Measurements from ENCODE around the gene SBF2. TPM values are rescaled to one million over a fixed set of nuclear protein-coding genes. Genes with fewer than 3 reads are reported as not detected.
A peak's percentile ranks its signal among the peaks of the same experiment; 100 is the strongest.

The SBF2 gene
- total and polyA plus RNA-seq, 2 donors (not counting 3 experiments of a cell fraction or from before 2014, with no cell fraction given): 15.4 to 42.4 TPM

DNA sequence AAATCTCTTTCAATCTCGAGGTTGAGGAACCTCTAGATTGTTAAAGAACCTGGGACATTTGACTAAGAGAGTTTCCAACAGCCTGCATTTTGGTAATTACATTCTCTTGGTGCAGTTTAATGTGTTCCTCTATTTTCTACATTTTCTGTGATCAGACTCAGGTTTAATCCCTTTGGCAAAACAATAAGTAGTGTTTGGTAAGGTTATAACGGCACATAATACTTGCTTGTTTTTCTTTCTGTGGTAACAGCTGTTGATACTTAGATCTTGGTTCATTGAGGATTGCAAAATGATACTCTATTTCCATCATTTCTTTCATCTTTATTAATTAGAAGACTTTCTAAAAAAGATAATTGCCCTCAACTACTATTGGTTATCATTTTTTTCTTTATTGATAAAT, 271.3 kb downstream of the SBF2 start:
- no TSS peak for BruUV-seq (replicated peaks)
- no peaks in the 10 kb centered on the region for H3K36me3 ChIP-seq (ENCODE audit: control insufficient read depth in 2 of 2, extremely low read depth in 1 of 2, insufficient read depth in 2 of 2, low read length in 2 of 2)
- no peak for TF ChIP-seq GATA2 (IDR thresholded peaks at IDR 0.05; ENCODE audit: insufficient read depth, insufficient read length, low read depth, low read length)
- TF ChIP-seq MYC (IDR thresholded peaks at IDR 0.05; ENCODE audit: low read depth, low read length): no peak
- TF ChIP-seq POLR2A (IDR thresholded peaks at IDR 0.05; ENCODE audit: low read depth, low read length): no peak
- TF ChIP-seq FOS (IDR thresholded peaks at IDR 0.05; ENCODE audit: borderline replicate concordance, insufficient read depth, low read length): no peak
- no peak for TF ChIP-seq MAX (IDR thresholded peaks at IDR 0.05; ENCODE audit: insufficient read depth, insufficient read length)
- no peak for TF ChIP-seq JUN (IDR thresholded peaks at IDR 0.05; ENCODE audit: borderline replicate concordance, insufficient read depth, insufficient read length, low read depth)
- TF ChIP-seq EZH2 (IDR thresholded peaks at IDR 0.05; ENCODE audit: borderline replicate concordance, low read depth, low read length, severe bottlenecking): no peak
- no peak for TF ChIP-seq POLR2AphosphoS5 (IDR thresholded peaks at IDR 0.05; ENCODE audit: insufficient read depth, low read depth, low read length)
- TF ChIP-seq CTCF (IDR thresholded peaks at IDR 0.05; ENCODE audit: extremely low read depth in 1 of 2, insufficient read depth in 1 of 2, low read depth in 1 of 2, low read length in 2 of 2): no peak
- CTCF ChIA-PET: no interaction called here
- POLR2A ChIA-PET: no interaction called here
- no peaks in the 10 kb centered on the region for H3K79me2 ChIP-seq (ENCODE audit: control insufficient read depth, insufficient read depth, low read length)
- intact Hi-C loops (cut with micrococcal nuclease): no loop called here
- H2AFZ ChIP-seq (ENCODE audit: low read depth, low read length): no peak overlapping the region
- H3K9me1 ChIP-seq (replicated peaks; ENCODE audit: control insufficient read depth, extremely low read depth, insufficient read depth, low read length): no peaks in the 10 kb centered on the region
- H3K4me3 ChIP-seq (replicated peaks in 1 of 3; ENCODE audit: insufficient read depth in 1 of 3, low read depth in 1 of 3, low read length in 3 of 3): no peak overlapping the region
- H3K27ac ChIP-seq (ENCODE audit: insufficient read depth, low read depth, low read length): no peak overlapping the region
- H3K27me3 ChIP-seq (ENCODE audit: control insufficient read depth in 2 of 2, insufficient read depth in 2 of 2, low read length in 2 of 2): no peaks in the 10 kb centered on the region
- H3K4me1 ChIP-seq (ENCODE audit: control insufficient read depth, extremely low read depth, insufficient read depth, low read length): peaks cover 36% of the 10 kb centered on the region
- DNase-seq (ENCODE audit: low read depth, low spot score): no peak
- no peaks in the 10 kb centered on the region for H4K20me1 ChIP-seq (replicated peaks; ENCODE audit: control insufficient read depth, extremely low read depth, insufficient read depth, low read length)
- dilution Hi-C loops (cut with MboI; ENCODE audit: extremely low pct_ligation_motif_present, low sequenced_read_pairs): no loop called here
- no peak overlapping the region for H3K4me2 ChIP-seq (ENCODE audit: insufficient read depth, low read length)
- H3K9me3 ChIP-seq (replicated peaks; ENCODE audit: control insufficient read depth, insufficient read depth, low read length): no peaks in the 10 kb centered on the region
- peak; percentile 52 for FAIRE-seq
- H3K9ac ChIP-seq (replicated peaks; ENCODE audit: extremely low read depth, insufficient read depth, low read length): no peak overlapping the region
